Liver (tissue), 9 donors: ENCODE measurements around the gene TSPAN12. TPM values are rescaled to one million over a fixed set of nuclear protein-coding genes. Genes with fewer than 3 reads are reported as not detected.

Experiments used
- DNase-seq: peaks from one replicate; pipeline ENCODE4 v3.0.0-alpha.2; 2017; ENCODE audit warnings: low spot score
- H3K27ac ChIP-seq, 2 donors: one replicate each; pipeline ENCODE4 v1.7.0; 2013; ENCODE audit warnings: inconsistent platforms in 2 of 2, low read length in 2 of 2, control low read depth in 1 of 2, low read depth in 1 of 2, mild to moderate bottlenecking in 1 of 2
- H3K27me3 ChIP-seq, 4 donors: one replicate each; pipeline versions ENCODE4 v1.6.1 to v1.7.0; 2013; ENCODE audit warnings: low read length in 3 of 4, inconsistent platforms in 1 of 4, mild to moderate bottlenecking in 1 of 4, moderate library complexity in 1 of 4; ENCODE audit not compliant: control insufficient read depth in 4 of 4, insufficient read depth in 4 of 4
- H3K36me3 ChIP-seq, 4 donors: one replicate each; pipeline versions ENCODE4 v1.6.1 to v1.7.0; 2013; ENCODE audit warnings: low read length in 3 of 4, mild to moderate bottlenecking in 3 of 4, low read depth in 1 of 4, moderate library complexity in 1 of 4; ENCODE audit not compliant: control insufficient read depth in 4 of 4, insufficient read depth in 3 of 4
- H3K4me1 ChIP-seq, 4 donors: one replicate each; pipeline versions ENCODE4 v1.6.1 to v1.7.0; 2013; ENCODE audit warnings: low read length in 3 of 4, mild to moderate bottlenecking in 3 of 4, moderate library complexity in 1 of 4; ENCODE audit not compliant: control insufficient read depth in 4 of 4, insufficient read depth in 4 of 4
- H3K4me3 ChIP-seq, 3 donors: one replicate each; pipeline versions ENCODE4 v1.6.1 to v1.7.0; 2013; ENCODE audit warnings: low read length in 3 of 3, control low read depth in 1 of 3, low read depth in 1 of 3, mild to moderate bottlenecking in 1 of 3
- H3K9ac ChIP-seq, 2 donors: one replicate each; pipeline ENCODE4 v1.7.0; 2013; ENCODE audit warnings: low read length in 2 of 2, mild to moderate bottlenecking in 2 of 2, moderate library complexity in 2 of 2, control low read depth in 1 of 2, low read depth in 1 of 2
- H3K9me3 ChIP-seq, 4 donors: one replicate each; pipeline versions ENCODE4 v1.6.1 to v1.7.0; 2013; ENCODE audit warnings: low read length in 3 of 4; ENCODE audit not compliant: control insufficient read depth in 4 of 4
- EGR1 ChIP-seq, 2 donors: IDR thresholded peaks; 2 replicates each; pipeline ENCODE4 v1.6.1; 2016 to 2018; ENCODE audit warnings: antibody characterized with exemption in 2 of 2, low read depth in 2 of 2
- FOXA1 ChIP-seq: IDR thresholded peaks from 2 replicates; pipeline ENCODE4 v1.6.1; 2016; ENCODE audit warnings: antibody characterized with exemption
- FOXA2 ChIP-seq: IDR thresholded peaks from 2 replicates; pipeline ENCODE4 v1.6.1; 2016; ENCODE audit warnings: antibody characterized with exemption
- GABPA ChIP-seq, 2 donors: IDR thresholded peaks in 1 of 2; conservative IDR thresholded peaks in 1 of 2; 2 replicates each; pipeline ENCODE4 v1.6.1; 2016; ENCODE audit warnings: antibody characterized with exemption in 2 of 2, mild to moderate bottlenecking in 1 of 2, moderate library complexity in 1 of 2
- HNF4A ChIP-seq, 2 donors: conservative IDR thresholded peaks; 2 replicates each; pipeline ENCODE4 v1.6.1; 2016; ENCODE audit warnings: antibody characterized with exemption in 2 of 2, mild to moderate bottlenecking in 2 of 2
- HNF4G ChIP-seq: IDR thresholded peaks from 2 replicates; pipeline ENCODE4 v1.6.1; 2016; ENCODE audit warnings: antibody characterized with exemption
- JUND ChIP-seq, 2 donors: IDR thresholded peaks; 2 replicates each; pipeline ENCODE4 v1.6.1; 2016; ENCODE audit warnings: antibody characterized with exemption in 2 of 2
- NR2F2 ChIP-seq: IDR thresholded peaks from 2 replicates; pipeline ENCODE4 v1.6.1; 2016; ENCODE audit warnings: antibody characterized with exemption
- RAD21 ChIP-seq, 2 donors: IDR thresholded peaks; 2 replicates each; pipeline ENCODE4 v1.6.1; 2016; ENCODE audit warnings: antibody characterized with exemption in 2 of 2, mild to moderate bottlenecking in 2 of 2
- RXRA ChIP-seq, 2 donors: IDR thresholded peaks; 2 replicates each; pipeline ENCODE4 v1.6.1; 2017 to 2018; ENCODE audit warnings: antibody characterized with exemption in 2 of 2, mild to moderate bottlenecking in 1 of 2
- SP1 ChIP-seq: IDR thresholded peaks from 2 replicates; pipeline ENCODE4 v1.6.1; 2018; ENCODE audit warnings: antibody characterized with exemption, mild to moderate bottlenecking
- TAF1 ChIP-seq: conservative IDR thresholded peaks from 2 replicates; pipeline ENCODE4 v1.6.1; 2016; ENCODE audit warnings: antibody characterized with exemption, mild to moderate bottlenecking
- WGBS: extraction: QIAGEN DNeasy Blood & Tissue Kit; methylation state at CpG from one replicate; pipeline ENCODE4 v1.1.7; 2013; 5-methylcytosine and 5-hydroxymethylcytosine counted together
- polyA plus RNA-seq, 2 donors: library from polyadenylated mRNA; stranded (reverse) in 1 of 2; unstranded in 1 of 2; fragments of 200-250 nt in 1 of 2; fragments of >200 nt in 1 of 2; fragmentation: Nextera tagmentation in 1 of 2; extraction: Ambion mirVana in 1 of 2; gene quantifications; one replicate each; pipeline versions ENCODE4 v1.2.1 to v1.2.3, GENCODE V29; 2013 to 2015
- total RNA-seq, 2 donors: library from RNA; depleted of rRNA; stranded (reverse); fragments of >200 nt; gene quantifications; one replicate each; pipeline ENCODE4 v1.2.3, GENCODE V29; 2014
- TF ChIP-seq, protein P1 (sequence below): IDR thresholded peaks from 2 replicates; pipeline ENCODE4 v1.6.1; 2016; ENCODE audit warnings: antibody characterized with exemption
- TF ChIP-seq, protein P2 (sequence below): IDR thresholded peaks from 2 replicates; pipeline ENCODE4 v1.6.1; 2016; ENCODE audit warnings: antibody characterized with exemption, mild to moderate bottlenecking
- TF ChIP-seq, protein P3 (sequence below): IDR thresholded peaks from 2 replicates; pipeline ENCODE4 v1.6.1; 2016; ENCODE audit warnings: antibody characterized with exemption
- donor health status: healthy.
- donor health status: healthy.
- donor health status: healthy.
- donor health status: healthy.
- donor health status: healthy.

The TSPAN12 gene
- total and polyA plus RNA-seq, 4 donors, result 10.6 to 21.5 (median 14.9) TPM

DNA sequence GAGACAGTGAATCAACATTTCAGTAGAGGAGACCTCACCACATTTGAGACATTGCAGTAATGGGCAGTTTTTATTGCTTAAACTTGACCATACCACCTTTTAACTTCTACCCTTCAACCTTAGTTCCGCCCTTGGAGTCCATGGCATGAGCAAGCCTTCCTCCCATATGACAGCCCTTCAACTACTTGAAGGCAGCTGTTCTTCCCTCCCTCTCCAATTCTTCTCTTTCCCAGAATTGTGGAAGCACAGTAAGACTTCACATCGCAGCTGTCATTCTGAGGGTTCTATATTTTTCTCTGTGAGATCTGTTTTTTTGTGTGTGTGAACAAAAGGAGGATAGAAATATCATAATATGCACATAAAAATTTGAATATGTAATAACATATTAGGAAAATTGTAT lies 2.2 kb upstream of the TSPAN12 start:
- H3K27me3 ChIP-seq, result no peaks in the 10 kb centered on the region
- DNase-seq, result no peak
- H3K4me1 ChIP-seq, result peaks cover 2 to 20% (median 12%) of the 10 kb centered on the region in 4 donors
- no peak overlapping the region for H3K9ac ChIP-seq
- H3K27ac ChIP-seq, result no peak overlapping the region
- TF ChIP-seq NR2F2 (no peak), RXRA (IDR thresholded peaks at IDR 0.05) (no peak), RAD21 (IDR thresholded peaks at IDR 0.05) (no peak), HNF4A (conservative IDR thresholded peaks at IDR 0.05) (no peak), FOXA1 (no peak), HNF4G (no peak), EGR1 (IDR thresholded peaks at IDR 0.05; ENCODE audit: low read depth in 2 of 2) (no peak), TAF1 (no peak), FOXA2 (no peak), SP1 (no peak), GABPA (IDR thresholded peaks at IDR 0.05 in 1 of 2, conservative IDR thresholded peaks at IDR 0.05 in 1 of 2) (no peak), JUND (IDR thresholded peaks at IDR 0.05) (no peak)
- TF ChIP-seq, protein P1, sequence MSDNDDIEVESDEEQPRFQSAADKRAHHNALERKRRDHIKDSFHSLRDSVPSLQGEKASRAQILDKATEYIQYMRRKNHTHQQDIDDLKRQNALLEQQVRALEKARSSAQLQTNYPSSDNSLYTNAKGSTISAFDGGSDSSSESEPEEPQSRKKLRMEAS, result no peak
- TF ChIP-seq, protein P2, sequence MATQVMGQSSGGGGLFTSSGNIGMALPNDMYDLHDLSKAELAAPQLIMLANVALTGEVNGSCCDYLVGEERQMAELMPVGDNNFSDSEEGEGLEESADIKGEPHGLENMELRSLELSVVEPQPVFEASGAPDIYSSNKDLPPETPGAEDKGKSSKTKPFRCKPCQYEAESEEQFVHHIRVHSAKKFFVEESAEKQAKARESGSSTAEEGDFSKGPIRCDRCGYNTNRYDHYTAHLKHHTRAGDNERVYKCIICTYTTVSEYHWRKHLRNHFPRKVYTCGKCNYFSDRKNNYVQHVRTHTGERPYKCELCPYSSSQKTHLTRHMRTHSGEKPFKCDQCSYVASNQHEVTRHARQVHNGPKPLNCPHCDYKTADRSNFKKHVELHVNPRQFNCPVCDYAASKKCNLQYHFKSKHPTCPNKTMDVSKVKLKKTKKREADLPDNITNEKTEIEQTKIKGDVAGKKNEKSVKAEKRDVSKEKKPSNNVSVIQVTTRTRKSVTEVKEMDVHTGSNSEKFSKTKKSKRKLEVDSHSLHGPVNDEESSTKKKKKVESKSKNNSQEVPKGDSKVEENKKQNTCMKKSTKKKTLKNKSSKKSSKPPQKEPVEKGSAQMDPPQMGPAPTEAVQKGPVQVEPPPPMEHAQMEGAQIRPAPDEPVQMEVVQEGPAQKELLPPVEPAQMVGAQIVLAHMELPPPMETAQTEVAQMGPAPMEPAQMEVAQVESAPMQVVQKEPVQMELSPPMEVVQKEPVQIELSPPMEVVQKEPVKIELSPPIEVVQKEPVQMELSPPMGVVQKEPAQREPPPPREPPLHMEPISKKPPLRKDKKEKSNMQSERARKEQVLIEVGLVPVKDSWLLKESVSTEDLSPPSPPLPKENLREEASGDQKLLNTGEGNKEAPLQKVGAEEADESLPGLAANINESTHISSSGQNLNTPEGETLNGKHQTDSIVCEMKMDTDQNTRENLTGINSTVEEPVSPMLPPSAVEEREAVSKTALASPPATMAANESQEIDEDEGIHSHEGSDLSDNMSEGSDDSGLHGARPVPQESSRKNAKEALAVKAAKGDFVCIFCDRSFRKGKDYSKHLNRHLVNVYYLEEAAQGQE, result no peak
- H3K9me3 ChIP-seq, result no peaks in the 10 kb centered on the region
- WGBS, result 95% methylated on average over 2 of the region's 2 CpGs
- no peaks in the 10 kb centered on the region for H3K36me3 ChIP-seq
- H3K4me3 ChIP-seq, result no peak overlapping the region

DNA sequence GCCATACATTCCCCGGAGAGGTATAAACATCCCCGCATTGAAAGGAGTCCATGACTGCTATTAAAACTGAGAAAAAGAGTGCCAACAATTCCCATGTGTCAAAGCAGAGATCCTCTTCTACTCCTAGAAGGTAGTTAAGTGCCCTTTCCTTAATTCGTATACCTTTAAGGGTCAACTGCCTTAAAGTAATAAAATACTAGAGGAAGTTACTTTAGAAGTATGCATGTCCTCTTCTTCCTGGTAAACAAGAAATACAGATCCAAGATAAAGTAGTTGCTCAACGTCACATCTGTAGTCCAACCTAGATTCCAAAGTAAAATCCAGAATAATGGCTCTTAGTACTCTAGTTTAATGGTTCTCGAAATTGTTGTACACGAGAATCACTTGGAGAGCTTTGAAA lies 1.5 kb upstream of the TSPAN12 start:
- Histone ChIP-seq H3K9me3 (no peaks in the 10 kb centered on the region), H3K27ac (no peak overlapping the region), H3K9ac (no peak overlapping the region), H3K4me3 (no peak overlapping the region), H3K4me1 (peaks cover 2 to 21% (median 12%) of the 10 kb centered on the region in 4 donors), H3K36me3 (no peaks in the 10 kb centered on the region), H3K27me3 (no peaks in the 10 kb centered on the region)
- TF ChIP-seq, protein P3, sequence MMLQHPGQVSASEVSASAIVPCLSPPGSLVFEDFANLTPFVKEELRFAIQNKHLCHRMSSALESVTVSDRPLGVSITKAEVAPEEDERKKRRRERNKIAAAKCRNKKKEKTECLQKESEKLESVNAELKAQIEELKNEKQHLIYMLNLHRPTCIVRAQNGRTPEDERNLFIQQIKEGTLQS, result no peak
- TF ChIP-seq HNF4G (no peak), EGR1 (IDR thresholded peaks at IDR 0.05; ENCODE audit: low read depth in 2 of 2) (no peak), JUND (IDR thresholded peaks at IDR 0.05) (no peak), FOXA2 (no peak), HNF4A (conservative IDR thresholded peaks at IDR 0.05) (no peak), TAF1 (no peak)
- no peak for DNase-seq
- 86% methylated on average over 6 of the region's 6 CpGs for WGBS
